Fibroblast of pulmonary artery (primary cell): ENCODE measurements around the gene SLC43A1.

ENCODE experiments used
- DNase-seq: peaks from one replicate; pipeline ENCODE4 v3.0.0-alpha.2; 2010; ENCODE audit warnings: low read depth
- H3K4me3 ChIP-seq: replicated peaks from 2 replicates; pipeline ENCODE4 v1.5.1; 2011; ENCODE audit warnings: low read depth, mild to moderate bottlenecking, control low read depth, low read length, moderate library complexity
- CTCF ChIP-seq: IDR thresholded peaks from 2 replicates; pipeline ENCODE4 v1.5.1; 2011; ENCODE audit warnings: mild to moderate bottlenecking, control low read depth, low read length, inconsistent platforms; ENCODE audit errors: missing control alignments

SLC43A1 gene

GRCh38 chr11:57460758-57461749 is 54.4 kb downstream of the SLC43A1 start:
- no peak for DNase-seq
- H3K4me3 ChIP-seq: peak overlapping the region; percentile 42
- TF ChIP-seq CTCF: no peak

GRCh38 chr11:57460022-57460757 is 55.3 kb downstream of the SLC43A1 start, which contains the start of gene RTN4RL2:
Gene RTN4RL2 (plus strand): TSS chr11:57460528. CDS start chr11:57460866, 338 bp downstream.
- DNase-seq: peak; percentile 50
- H3K4me3 ChIP-seq: peak within 1 kb of the TSS; percentile 44
- TF ChIP-seq CTCF: peak; percentile 11

GRCh38 chr11:57459164-57460021 is 56.1 kb downstream of the SLC43A1 start:
- no peak for DNase-seq
- TF ChIP-seq CTCF: no peak
- H3K4me3 ChIP-seq: peak overlapping the region; percentile 44

- no peak for DNase-seq
- peak overlapping the region; percentile 27 for H3K4me3 ChIP-seq
- peak; percentile 68 for TF ChIP-seq CTCF
Observed at GRCh38 chr11:57458410-57459163, 56.9 kb downstream of the SLC43A1 start.

GRCh38 chr11:57458060-57458409 is 57.5 kb downstream of the SLC43A1 start:
- TF ChIP-seq CTCF: no peak
- DNase-seq: no peak

GRCh38 chr11:57457643-57458023 is 57.9 kb downstream of the SLC43A1 start:
- TF ChIP-seq CTCF: no peak
- no peak for DNase-seq
- no peak overlapping the region for H3K4me3 ChIP-seq

More at GRCh38 chr11:57458060-57458409, 57.5 kb downstream of the SLC43A1 start:
- H3K4me3 ChIP-seq: no peak overlapping the region
